GM19035 (cell line): ENCODE measurements around the gene SKIC8.

Experiments
- ATAC-seq: cut with Tn5 transposase; IDR thresholded peaks from one replicate; pipeline ENCODE4 v1.9.1; 2021; ENCODE audit not compliant: unreplicated experiment

SKIC8 gene

DNA sequence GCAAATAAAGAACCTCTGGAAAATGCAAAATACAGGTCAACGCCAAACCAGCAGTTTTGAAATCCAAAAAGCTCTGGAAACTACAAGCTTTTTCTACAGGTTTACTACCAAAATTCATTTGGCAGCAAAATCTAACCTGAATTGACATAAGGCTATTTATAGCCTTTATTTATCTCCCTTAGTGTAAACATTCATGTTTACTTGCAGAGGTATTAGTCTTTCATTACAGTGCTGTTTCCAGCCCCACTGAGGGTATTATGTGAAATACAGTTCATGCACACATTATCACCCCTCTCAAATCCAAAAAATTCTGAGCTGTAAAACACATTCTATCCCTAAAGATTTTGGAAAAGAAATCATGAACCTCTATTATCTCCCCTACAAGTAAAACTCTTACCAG, 7.2 kb downstream of the SKIC8 start:
- ATAC-seq: no peak

DNA sequence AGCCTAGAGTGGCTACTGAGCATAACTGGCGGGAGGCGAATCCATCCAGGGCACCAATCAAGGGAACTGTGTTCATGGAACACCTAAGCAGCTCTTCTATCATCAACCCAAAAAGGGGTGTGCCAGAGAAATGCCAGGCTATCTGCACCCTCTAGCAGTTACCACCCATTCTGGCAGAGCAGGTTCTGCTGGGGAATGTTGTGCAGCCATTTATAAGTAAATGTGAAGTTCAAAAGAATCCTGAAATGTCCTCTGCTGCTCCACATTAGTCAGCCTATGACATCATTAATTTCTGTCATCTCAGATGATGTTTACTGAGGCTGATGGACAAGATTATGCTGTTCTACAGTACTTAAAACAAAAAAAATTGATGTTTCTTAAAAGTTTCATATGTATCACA, 7.7 kb downstream of the SKIC8 start:
- no peak for ATAC-seq

- no peak for ATAC-seq
These were observed 8.4 kb downstream of the SKIC8 start for GRCh38 chr15:78291052-78291451.

DNA sequence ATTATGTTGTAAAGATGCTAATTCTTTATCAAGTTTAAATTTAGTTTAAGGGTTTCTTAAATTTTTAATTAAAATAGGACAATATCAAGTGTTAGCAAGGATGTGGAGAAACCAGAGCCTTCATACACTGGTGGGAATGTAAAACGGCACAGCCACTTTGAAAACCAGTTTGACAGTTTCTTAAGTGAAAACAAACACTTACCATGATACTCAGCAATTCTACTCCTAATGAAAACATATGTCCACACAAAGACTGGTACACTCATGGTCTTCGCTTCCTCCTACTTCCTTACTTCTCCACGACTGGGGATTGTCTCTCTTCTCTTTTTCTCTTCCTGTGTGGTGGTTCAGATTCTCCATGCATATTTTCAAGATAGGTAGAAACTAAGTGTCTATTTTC, 9.2 kb downstream of the SKIC8 start:
- ATAC-seq: no peak

GRCh38 chr15:78284758-78285157, 14.7 kb downstream of the SKIC8 start:
- ATAC-seq: no peak

DNA sequence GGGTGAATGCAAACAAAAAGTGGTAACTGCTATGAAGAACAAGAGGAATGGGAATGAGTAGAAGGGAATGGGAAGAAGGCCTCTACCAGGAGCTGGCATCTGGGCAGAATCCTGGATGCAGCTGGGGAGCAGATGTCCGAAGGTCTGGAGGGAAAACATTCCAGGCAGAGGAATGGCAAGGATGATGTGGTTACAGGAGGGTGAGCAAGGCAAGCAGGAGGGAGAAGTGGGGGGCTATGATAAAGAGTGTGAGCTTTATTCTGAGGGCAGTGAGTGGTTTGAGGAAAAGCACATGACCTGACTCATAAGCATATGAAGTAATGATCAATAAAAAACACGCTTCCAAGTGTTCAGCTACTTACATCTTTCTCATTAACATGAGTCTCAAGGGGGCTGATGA, 17.1 kb downstream of the SKIC8 start:
- no peak for ATAC-seq

GRCh38 chr15:78280319-78281072, 18.9 kb downstream of the SKIC8 start:
- ATAC-seq: no peak

DNA sequence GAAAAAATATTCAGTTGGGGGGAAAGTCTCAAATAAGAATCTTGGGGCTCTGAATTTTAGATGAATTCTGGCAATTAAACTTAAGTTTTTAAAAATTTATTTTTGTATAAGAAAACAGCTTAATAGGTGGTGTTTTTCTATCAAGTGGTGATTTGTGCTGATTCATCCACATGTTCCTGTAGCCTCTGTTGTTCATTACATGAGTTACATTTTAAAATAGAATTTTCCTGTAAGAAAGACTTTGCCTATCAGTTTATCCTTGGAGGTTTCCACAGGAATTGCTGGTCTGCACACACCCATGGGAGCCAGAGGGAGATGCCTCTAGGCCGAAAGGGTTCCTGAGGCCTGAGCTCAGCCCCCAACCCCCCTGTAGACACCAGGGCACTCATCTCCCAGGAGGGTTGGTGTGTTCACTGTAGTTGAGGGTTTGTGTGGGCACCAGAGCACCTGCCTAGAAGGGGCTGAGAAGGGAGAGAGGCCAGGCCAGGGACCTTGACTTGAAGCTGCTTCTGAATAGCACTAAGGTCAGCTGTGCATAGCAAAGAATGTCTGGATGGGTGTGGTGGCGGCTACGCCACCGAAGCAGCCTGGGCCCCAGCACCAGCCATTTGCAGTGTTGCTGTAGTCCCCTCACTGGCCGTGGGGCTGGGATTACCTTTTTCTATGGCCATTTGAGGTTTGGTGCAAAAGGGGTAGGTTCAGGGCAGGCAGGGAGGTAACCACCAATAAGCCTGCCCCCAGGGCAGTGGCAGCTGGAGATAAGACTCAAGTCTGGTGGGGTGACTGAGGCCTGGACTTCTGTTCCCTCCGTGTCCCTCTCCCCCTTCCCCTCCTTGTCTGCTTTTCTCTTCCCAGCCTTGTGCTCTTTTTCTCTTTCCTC, 23.1 kb downstream of the SKIC8 start:
- no peak for ATAC-seq

DNA sequence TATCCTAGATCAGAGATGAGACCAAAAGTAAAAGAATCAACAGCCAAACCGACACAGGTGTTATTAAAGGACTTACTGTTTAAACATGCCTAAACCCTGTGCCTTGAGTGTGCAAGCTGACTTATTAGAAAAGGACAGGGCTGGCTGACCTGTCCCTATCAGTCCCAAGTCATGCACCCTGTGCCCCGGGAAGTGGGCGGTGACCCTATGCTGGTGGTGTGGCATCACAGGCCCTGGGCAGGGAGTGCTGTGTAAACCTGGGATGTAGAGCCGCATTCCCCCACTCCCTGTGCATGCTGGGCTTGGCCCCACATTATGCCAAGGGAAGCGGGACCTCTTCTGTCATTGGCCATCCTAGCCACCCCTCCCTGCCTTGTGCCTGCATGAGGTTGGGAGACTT, 24.4 kb downstream of the SKIC8 start:
- no peak for ATAC-seq

DNA sequence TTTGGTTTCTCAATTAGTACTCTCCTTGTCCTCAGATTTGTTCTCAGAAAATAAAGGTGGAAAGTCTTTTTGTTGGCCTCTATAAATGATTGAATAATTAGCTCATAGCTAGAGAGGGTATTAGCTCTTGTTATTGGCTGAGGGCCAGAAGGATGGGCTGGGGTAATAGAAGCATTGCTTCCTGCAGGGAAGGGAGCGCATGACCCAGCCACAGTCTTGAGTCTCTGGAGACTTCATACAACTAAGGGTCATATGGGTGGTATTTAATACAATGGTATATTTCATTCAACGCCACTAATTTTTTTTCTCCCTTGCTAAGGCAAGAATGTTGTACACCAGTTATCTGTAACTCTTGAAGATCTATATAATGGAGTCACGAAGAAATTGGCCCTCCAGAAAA, 26.6 kb downstream of the SKIC8 start:
- no peak for ATAC-seq

GRCh38 chr15:78272316-78272715, 27.1 kb downstream of the SKIC8 start:
- no peak for ATAC-seq

DNA sequence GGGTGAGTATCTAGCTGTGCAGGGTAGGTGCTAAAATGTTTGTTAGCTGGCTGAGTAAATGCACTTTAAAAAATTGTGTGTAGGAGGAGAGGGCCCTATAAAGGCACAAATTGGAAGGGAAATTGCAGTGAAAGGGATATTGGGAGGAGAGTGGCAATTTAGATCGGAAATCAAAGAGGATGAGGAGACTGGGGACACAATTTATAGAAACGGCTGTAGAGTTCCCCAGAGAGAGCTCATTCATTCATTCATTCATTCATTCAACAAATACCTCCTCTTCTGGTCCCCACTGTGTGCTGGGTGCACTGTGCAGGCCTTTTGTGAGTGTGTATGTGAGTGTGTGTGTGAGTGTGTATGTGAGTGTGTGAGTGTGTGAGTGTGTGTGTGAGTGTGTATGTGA, 32.6 kb downstream of the SKIC8 start:
- ATAC-seq: no peak

DNA sequence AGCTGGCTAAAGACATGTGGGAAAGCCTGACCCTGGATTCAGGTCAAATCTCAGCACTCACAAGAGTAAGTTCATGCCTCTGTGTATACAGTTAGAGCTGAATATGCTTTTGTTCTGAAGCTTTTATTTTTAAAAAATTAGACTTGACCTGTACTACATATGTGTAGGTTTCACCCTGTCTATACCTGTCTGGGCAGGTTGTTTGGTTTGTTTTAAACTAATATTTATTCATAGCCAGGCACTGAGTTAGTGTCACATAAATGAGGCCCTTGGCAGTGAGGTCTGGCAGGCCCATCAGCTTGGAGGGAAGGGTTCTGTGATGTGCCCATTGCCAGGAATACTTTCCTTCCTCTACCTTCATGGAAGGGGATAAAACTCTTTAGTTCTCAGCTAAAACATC, 33.2 kb downstream of the SKIC8 start:
- ATAC-seq: no peak

- ATAC-seq: no peak
These were observed 33.6 kb downstream of the SKIC8 start for GRCh38 chr15:78265752-78266224.

- ATAC-seq: no peak
These were observed 34.3 kb downstream of the SKIC8 start for GRCh38 chr15:78265137-78265460.

DNA sequence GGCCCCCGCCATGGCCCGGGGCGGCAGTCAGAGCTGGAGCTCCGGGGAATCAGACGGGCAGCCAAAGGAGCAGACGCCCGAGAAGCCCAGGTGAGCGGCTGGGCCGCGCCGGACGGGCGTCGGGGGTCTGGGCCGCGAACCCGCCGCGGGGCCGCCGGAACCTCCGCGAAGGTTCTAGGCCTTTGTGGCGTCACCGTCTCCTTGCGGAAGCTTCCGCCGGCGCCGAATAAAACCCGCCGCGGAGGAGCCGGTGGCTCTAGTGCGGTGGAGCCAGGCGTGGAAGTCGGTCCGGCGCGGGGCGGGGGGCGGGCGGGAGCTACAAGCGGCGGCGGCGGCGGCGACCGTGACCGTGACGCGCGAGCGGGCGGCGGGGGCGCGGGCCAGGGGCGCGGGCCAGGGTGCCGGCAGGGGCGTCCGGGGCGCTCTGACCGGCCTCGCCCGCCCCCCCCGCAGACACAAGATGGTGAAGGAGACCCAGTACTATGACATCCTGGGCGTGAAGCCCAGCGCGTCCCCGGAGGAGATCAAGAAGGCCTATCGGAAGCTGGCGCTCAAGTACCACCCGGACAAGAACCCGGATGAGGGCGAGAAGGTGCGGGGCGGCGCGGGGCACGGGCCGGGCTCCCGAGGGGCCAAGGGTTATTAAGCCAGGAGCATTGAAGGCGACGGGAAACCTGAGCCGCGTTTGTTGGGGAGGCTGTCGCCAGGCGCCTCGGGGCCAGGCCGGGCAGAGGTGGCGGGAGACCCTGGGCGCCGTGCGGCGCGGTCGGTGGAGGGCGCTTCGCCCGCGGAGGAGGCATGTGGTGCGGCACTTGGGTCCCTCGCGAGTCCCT, 34.9 kb downstream of the SKIC8 start, which contains the start of gene DNAJA4:
TSS of gene DNAJA4 (plus strand) at position 259 of the 833 bp plus-strand sequence. CDS start at position 461, 202 bp downstream.
- ATAC-seq: no peak

DNA sequence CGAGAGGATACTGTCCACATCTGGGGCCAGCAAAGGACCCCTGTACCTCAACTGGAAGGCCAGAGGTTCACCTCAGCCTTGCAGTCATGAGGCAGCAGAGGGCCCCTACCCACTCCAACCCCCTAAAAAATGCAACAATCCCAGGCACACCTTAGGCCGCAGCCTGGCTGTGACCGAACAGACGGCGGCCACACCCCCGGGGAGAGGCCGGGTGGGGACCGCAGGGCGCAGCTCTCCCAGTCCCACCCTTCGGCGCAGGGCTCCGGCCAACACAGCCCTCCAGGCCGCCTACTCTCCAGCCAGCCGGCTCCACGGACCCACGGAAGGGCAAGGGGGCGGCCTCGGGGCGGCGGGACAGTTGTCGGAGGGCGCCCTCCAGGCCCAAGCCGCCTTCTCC, 35.5 kb downstream of the SKIC8 start:
- no peak for ATAC-seq

DNA sequence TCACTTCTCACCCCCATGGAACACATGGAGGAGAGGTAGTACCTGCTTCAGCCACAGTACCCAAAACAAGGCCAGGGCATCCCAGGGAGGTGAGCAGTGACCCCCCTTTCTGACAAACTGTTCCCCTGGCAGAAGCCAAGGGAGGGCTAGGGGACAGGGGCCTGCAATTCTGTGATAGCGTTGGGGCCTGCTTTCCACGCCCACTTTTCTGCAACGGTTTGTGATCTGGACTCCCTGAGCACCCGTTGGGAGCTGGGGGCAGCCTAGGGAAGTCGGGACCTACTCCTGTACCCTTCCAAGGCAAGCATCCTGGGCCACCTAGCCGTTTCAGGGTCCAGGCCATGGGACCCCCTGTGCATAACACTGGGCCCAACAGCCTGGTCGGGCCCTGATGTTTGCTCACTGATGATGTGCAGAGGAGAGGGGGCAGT, 36.0 kb downstream of the SKIC8 start:
- no peak for ATAC-seq

GRCh38 chr15:78261062-78261461, 38.3 kb downstream of the SKIC8 start:
- no peak for ATAC-seq

- ATAC-seq: no peak
These were observed 38.9 kb downstream of the SKIC8 start for GRCh38 chr15:78260489-78260888.

DNA sequence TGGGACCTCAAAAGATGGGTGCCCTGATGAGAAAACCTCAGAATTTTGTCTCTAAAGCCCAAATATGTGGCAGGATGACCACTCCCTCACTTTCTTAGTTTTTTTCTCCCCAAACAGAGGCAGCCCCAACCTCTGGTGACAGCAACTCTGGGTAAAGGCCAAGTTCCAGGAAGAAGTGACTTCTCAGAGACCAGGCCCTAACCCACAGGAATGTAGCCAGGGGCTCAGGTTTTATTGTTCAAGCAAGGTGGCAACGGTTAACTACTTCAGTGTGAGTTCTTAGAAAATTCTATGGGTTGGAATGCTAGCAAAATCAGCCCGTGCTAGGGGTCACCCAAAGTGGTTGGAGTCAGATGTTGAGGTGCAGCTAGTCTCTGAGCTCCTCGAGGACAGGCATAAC, 40.2 kb downstream of the SKIC8 start:
- no peak for ATAC-seq
